Measurements from ENCODE around the gene TENT5A.

Gene TENT5A

GRCh38 chr6:81751388-81752083, 945 bp downstream of the TENT5A start:
- FAIRE-seq (no peak), DNase-seq (ENCODE audit: insufficient read length, low spot score) (no peak)
- no peak for TF ChIP-seq CTCF (IDR thresholded peaks at IDR 0.05; ENCODE audit: insufficient read depth, missing control alignments)

- FAIRE-seq (no peak), DNase-seq (ENCODE audit: insufficient read length, low spot score) (no peak)
- TF ChIP-seq CTCF (IDR thresholded peaks at IDR 0.05; ENCODE audit: insufficient read depth, missing control alignments) = no peak
Observed at GRCh38 chr6:81750681-81751387, 1.6 kb downstream of the TENT5A start.

GRCh38 chr6:81750200-81750599, 2.3 kb downstream of the TENT5A start:
- no peak for TF ChIP-seq CTCF (IDR thresholded peaks at IDR 0.05; ENCODE audit: insufficient read depth, missing control alignments)
- DNase-seq (ENCODE audit: insufficient read length, low spot score) = no peak
- FAIRE-seq = no peak

- DNase-seq (ENCODE audit: insufficient read length, low spot score) = no peak
- FAIRE-seq = no peak
- TF ChIP-seq CTCF (IDR thresholded peaks at IDR 0.05; ENCODE audit: insufficient read depth, missing control alignments) = no peak
Observed at GRCh38 chr6:81749707-81750106, 2.8 kb downstream of the TENT5A start.

- TF ChIP-seq CTCF (IDR thresholded peaks at IDR 0.05; ENCODE audit: insufficient read depth, missing control alignments) = no peak
- FAIRE-seq = no peak
- DNase-seq (ENCODE audit: insufficient read length, low spot score) = no peak
Observed at GRCh38 chr6:81748994-81749393, 3.5 kb downstream of the TENT5A start.

- no peak for TF ChIP-seq CTCF (IDR thresholded peaks at IDR 0.05; ENCODE audit: insufficient read depth, missing control alignments)
- peak; percentile 84 for FAIRE-seq
- no peak for DNase-seq (ENCODE audit: insufficient read length, low spot score)
Observed at GRCh38 chr6:81747327-81747726, 5.2 kb downstream of the TENT5A start.

GRCh38 chr6:81744131-81744530, 8.3 kb downstream of the TENT5A start:
- no peak for FAIRE-seq

More at GRCh38 chr6:81744131-81744530, 8.3 kb downstream of the TENT5A start:
- no peak for TF ChIP-seq CTCF (IDR thresholded peaks at IDR 0.05; ENCODE audit: insufficient read depth, missing control alignments)
- no peak for DNase-seq (ENCODE audit: insufficient read length, low spot score)
